ENCODE data around the gene INPP1. TPM values are rescaled to one million over a fixed set of nuclear protein-coding genes. Genes with fewer than 3 reads are reported as not detected.

The INPP1 gene
- total RNA-seq, 1 donor from 2014 or later, result 41.7 TPM

DNA sequence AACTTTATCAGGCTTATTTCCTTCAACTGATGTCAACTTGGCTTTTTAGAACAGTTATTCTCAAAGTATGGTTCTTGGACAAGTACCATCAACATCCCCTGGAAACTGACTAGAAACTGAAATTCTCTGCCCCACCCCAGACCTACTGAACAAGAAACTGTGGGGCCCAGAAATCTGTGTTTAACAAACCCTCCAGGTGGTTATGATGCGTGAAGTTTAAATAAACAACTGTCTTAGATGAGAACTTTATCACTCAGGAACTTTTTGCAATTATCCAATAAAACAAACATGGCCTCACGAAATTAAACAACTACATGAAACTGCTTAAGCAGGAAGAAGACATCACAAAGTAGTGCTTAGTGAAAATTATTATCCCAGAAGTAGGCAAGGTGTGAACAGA lies 28.1 kb upstream of the INPP1 start:
- Mint-ChIP-seq H3K4me1 (ENCODE audit: low read depth, unreplicated experiment) (peaks cover 5% of the 10 kb centered on the region), H3K9me3 (ENCODE audit: unreplicated experiment) (peaks cover under 1% of the 10 kb centered on the region), H3K27me3 (ENCODE audit: unreplicated experiment) (no peaks in the 10 kb centered on the region), H3K4me3 (ENCODE audit: unreplicated experiment) (no peak overlapping the region), H3K27ac (ENCODE audit: unreplicated experiment) (no peak overlapping the region), H3K36me3 (ENCODE audit: unreplicated experiment) (no peaks in the 10 kb centered on the region)
- TF ChIP-seq CTCF (IDR thresholded peaks at IDR 0.05; ENCODE audit: partially characterized antibody, unreplicated experiment), result no peak
- no peak for DNase-seq

DNA sequence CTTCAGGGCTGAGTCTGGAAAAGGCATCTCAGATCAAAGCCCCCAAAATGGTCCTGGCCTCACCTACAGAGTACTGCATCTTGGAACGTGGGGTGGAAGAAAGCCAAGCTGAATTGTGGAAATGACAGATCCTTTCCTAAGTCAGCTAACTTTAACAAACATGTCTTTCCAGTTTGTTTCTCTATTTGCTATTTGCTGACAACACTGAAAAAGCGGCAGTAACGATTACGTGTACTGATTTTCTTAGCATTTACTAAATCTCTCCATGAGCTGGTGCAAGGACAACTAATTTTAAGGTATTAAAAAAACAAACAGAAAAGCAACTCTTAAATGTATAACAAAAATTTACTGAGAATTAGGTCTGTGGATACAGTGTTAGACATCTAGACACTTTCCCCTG lies 24.9 kb upstream of the INPP1 start:
- no peak for TF ChIP-seq CTCF (IDR thresholded peaks at IDR 0.05; ENCODE audit: partially characterized antibody, unreplicated experiment)
- no peak for DNase-seq
- Mint-ChIP-seq H3K9me3 (ENCODE audit: unreplicated experiment) (peaks cover 2% of the 10 kb centered on the region), H3K4me3 (ENCODE audit: unreplicated experiment) (peak overlapping the region; percentile 96), H3K36me3 (ENCODE audit: unreplicated experiment) (no peaks in the 10 kb centered on the region), H3K27me3 (ENCODE audit: unreplicated experiment) (no peaks in the 10 kb centered on the region), H3K4me1 (ENCODE audit: low read depth, unreplicated experiment) (peaks cover 8% of the 10 kb centered on the region), H3K27ac (ENCODE audit: unreplicated experiment) (no peak overlapping the region)

DNA sequence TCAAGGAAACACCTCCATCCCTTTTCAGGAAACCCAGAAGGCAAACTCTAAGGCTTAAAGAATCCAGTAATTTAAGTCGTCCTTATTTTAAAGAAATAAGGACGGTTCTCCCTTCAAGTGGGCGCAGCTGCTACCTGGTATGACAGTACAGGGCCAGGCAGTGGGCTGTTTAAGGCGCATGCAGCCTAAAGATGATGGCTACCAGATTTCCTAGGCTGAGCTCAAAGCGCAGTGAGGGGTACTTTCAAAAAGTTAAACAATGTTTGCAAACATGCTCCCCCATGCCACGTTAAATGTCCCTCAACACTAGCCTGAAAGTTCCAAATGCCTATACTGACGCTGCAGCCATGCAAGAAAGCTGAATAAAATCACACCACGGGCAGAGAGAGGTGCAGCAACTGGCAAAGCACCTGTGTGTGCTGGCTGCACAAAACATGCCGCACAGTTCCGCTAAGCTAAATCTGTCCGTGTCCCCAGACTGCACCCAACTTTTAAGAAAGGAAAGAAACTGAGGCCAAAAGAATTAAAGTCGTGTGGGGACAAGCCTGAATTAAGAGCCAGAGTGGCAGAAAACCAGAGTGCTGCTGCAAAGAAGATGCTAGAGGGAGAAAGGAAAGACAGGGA lies 24.3 kb upstream of the INPP1 start:
- H3K36me3 Mint-ChIP-seq (ENCODE audit: unreplicated experiment), result no peaks in the 10 kb centered on the region
- peaks cover 2% of the 10 kb centered on the region for H3K9me3 Mint-ChIP-seq (ENCODE audit: unreplicated experiment)
- H3K27ac Mint-ChIP-seq (ENCODE audit: unreplicated experiment), result peak overlapping the region; percentile 82
- no peak for DNase-seq
- H3K27me3 Mint-ChIP-seq (ENCODE audit: unreplicated experiment), result no peaks in the 10 kb centered on the region
- H3K4me3 Mint-ChIP-seq (ENCODE audit: unreplicated experiment), result peak overlapping the region; percentile 96
- TF ChIP-seq CTCF (IDR thresholded peaks at IDR 0.05; ENCODE audit: partially characterized antibody, unreplicated experiment), result no peak
- H3K4me1 Mint-ChIP-seq (ENCODE audit: low read depth, unreplicated experiment), result peaks cover 8% of the 10 kb centered on the region

GRCh38 chr2:190319555-190320498 lies 23.6 kb upstream of the INPP1 start, which contains the start of gene HIBCH:
TSS of gene HIBCH (minus strand) at chr2:190319826. CDS start at chr2:190319750, 76 bp downstream.
- peaks cover 2% of the 10 kb centered on the region for H3K9me3 Mint-ChIP-seq (ENCODE audit: unreplicated experiment)
- no peaks in the 10 kb centered on the region for H3K27me3 Mint-ChIP-seq (ENCODE audit: unreplicated experiment)
- peaks cover 8% of the 10 kb centered on the region for H3K4me1 Mint-ChIP-seq (ENCODE audit: low read depth, unreplicated experiment)
- H3K4me3 Mint-ChIP-seq (ENCODE audit: unreplicated experiment), result peak within 1 kb of the TSS; percentile 96
- peak; percentile 60 for TF ChIP-seq CTCF (IDR thresholded peaks at IDR 0.05; ENCODE audit: partially characterized antibody, unreplicated experiment)
- peak; percentile 99 for DNase-seq
- H3K27ac Mint-ChIP-seq (ENCODE audit: unreplicated experiment), result peak within 1 kb of the TSS; percentile 82
- no peaks in the 10 kb centered on the region for H3K36me3 Mint-ChIP-seq (ENCODE audit: unreplicated experiment)

DNA sequence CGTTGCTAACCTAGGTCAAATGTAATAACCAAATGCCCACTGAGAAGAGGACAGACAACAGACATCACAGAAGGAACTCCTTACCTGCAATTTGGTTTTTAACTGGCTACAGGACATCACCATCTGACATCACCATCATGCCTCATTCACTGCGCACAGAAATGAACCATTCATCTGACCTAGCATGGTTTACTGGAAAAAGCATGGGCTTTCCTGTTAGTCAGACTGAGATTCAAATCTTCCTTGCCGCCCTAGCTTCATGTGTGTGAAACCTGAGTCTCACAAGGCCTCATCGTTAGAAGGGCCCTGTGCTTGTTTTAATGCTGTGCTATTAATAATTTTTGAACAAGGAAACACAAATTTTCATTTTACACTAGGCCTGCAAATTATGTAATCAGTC lies 22.7 kb upstream of the INPP1 start:
- Mint-ChIP-seq H3K4me1 (ENCODE audit: low read depth, unreplicated experiment) (peaks cover 6% of the 10 kb centered on the region), H3K27me3 (ENCODE audit: unreplicated experiment) (no peaks in the 10 kb centered on the region), H3K36me3 (ENCODE audit: unreplicated experiment) (no peaks in the 10 kb centered on the region), H3K27ac (ENCODE audit: unreplicated experiment) (no peak overlapping the region), H3K4me3 (ENCODE audit: unreplicated experiment) (no peak overlapping the region), H3K9me3 (ENCODE audit: unreplicated experiment) (peaks cover 2% of the 10 kb centered on the region)
- no peak for DNase-seq
- TF ChIP-seq CTCF (IDR thresholded peaks at IDR 0.05; ENCODE audit: partially characterized antibody, unreplicated experiment), result no peak

Measured in glutamatergic neuron (in vitro differentiated cells).